ENCODE measurements around the gene LRRK1. TPM values are rescaled to one million over a fixed set of nuclear protein-coding genes. Genes with fewer than 3 reads are reported as not detected.

Gene LRRK1
- total and polyA plus RNA-seq, 2 experiments from 2014 or later = 6.2 to 6.4 TPM

- Histone ChIP-seq H3K27me3 (replicated peaks; ENCODE audit: insufficient read depth) (no peaks in the 10 kb centered on the region), H3K4me3 (no peak overlapping the region), H3K9me3 (ENCODE audit: low read depth) (no peaks in the 10 kb centered on the region), H4K20me1 (ENCODE audit: insufficient read depth) (no peaks in the 10 kb centered on the region), H3F3A (ENCODE audit: insufficient read depth) (no peaks in the 10 kb centered on the region), H3K4me1 (ENCODE audit: insufficient read depth) (peaks cover 6% of the 10 kb centered on the region; the same call in 1 of the 2 replicates), H3K4me2 (ENCODE audit: unreplicated experiment) (no peak overlapping the region), H2AFZ (no peak overlapping the region), H3K9me2 (ENCODE audit: insufficient read depth) (no peaks in the 10 kb centered on the region), H3K36me3 (ENCODE audit: low read depth) (no peaks in the 10 kb centered on the region), H3K79me2 (ENCODE audit: insufficient read depth) (no peaks in the 10 kb centered on the region), H3K9ac (no peak overlapping the region), H3K27ac (no peak overlapping the region)
- WGBS, 2 experiments (ENCODE audit: low coverage in 1 of 2, low lambda C conversion rate in 2 of 2, missing lambda C conversion rate in 2 of 2) = 88% methylated on average over 24 to 26 of the region's 26 CpGs
- DNase-seq = no peak
- no peak for TF ChIP-seq EZH2 (IDR thresholded peaks at IDR 0.05; ENCODE audit: insufficient read depth, poor library complexity, severe bottlenecking)
- in situ Hi-C loops (cut with MboI) = no loop called here
Measured at GRCh38 chr15:100897221-100898151, 21.7 kb upstream of the LRRK1 start.

- TF ChIP-seq EZH2 (IDR thresholded peaks at IDR 0.05; ENCODE audit: insufficient read depth, poor library complexity, severe bottlenecking) (no peak), EZH2phosphoT487 (IDR thresholded peaks at IDR 0.05; ENCODE audit: insufficient read depth, low read depth) (no peak)
- no peak for DNase-seq
- no peaks in the 10 kb centered on the region for H3K9me3 ChIP-seq (ENCODE audit: low read depth)
- no peak overlapping the region for H3K4me3 ChIP-seq
- H3K4me1 ChIP-seq (ENCODE audit: insufficient read depth) = peaks cover 9% of the 10 kb centered on the region; the same call in 1 of the 2 replicates
- no peak overlapping the region for H3K9ac ChIP-seq
- peaks cover under 1% of the 10 kb centered on the region; the same call in 1 of the 2 replicates for H3F3A ChIP-seq (ENCODE audit: insufficient read depth)
- no peak overlapping the region for H3K4me2 ChIP-seq (ENCODE audit: unreplicated experiment)
- H3K79me2 ChIP-seq (ENCODE audit: insufficient read depth) = no peaks in the 10 kb centered on the region
- H3K9me2 ChIP-seq (ENCODE audit: insufficient read depth) = no peaks in the 10 kb centered on the region
- in situ Hi-C loops (cut with MboI) = no loop called here
- no peaks in the 10 kb centered on the region for H3K27me3 ChIP-seq (replicated peaks; ENCODE audit: insufficient read depth)
- no peak overlapping the region for H3K27ac ChIP-seq
- H2AFZ ChIP-seq = no peak overlapping the region
- WGBS, 2 experiments (ENCODE audit: low coverage in 1 of 2, low lambda C conversion rate in 2 of 2, missing lambda C conversion rate in 2 of 2) = 90 to 91% methylated on average over 9 of the region's 9 CpGs
- no peaks in the 10 kb centered on the region for H4K20me1 ChIP-seq (ENCODE audit: insufficient read depth)
- no peaks in the 10 kb centered on the region for H3K36me3 ChIP-seq (ENCODE audit: low read depth)
Measured at GRCh38 chr15:100898152-100898490, 21.0 kb upstream of the LRRK1 start.

GRCh38 chr15:100898661-100899462 lies 20.3 kb upstream of the LRRK1 start:
- Histone ChIP-seq H3F3A (ENCODE audit: insufficient read depth) (peaks cover 7% of the 10 kb centered on the region; the same call in 1 of the 2 replicates), H2AFZ (no peak overlapping the region), H3K36me3 (ENCODE audit: low read depth) (no peaks in the 10 kb centered on the region), H3K9ac (no peak overlapping the region), H3K4me1 (ENCODE audit: insufficient read depth) (peaks cover 9% of the 10 kb centered on the region; the same call in 1 of the 2 replicates), H3K4me3 (no peak overlapping the region), H3K9me2 (ENCODE audit: insufficient read depth) (no peaks in the 10 kb centered on the region), H3K4me2 (ENCODE audit: unreplicated experiment) (no peak overlapping the region), H3K9me3 (ENCODE audit: low read depth) (no peaks in the 10 kb centered on the region), H3K27me3 (replicated peaks; ENCODE audit: insufficient read depth) (no peaks in the 10 kb centered on the region), H4K20me1 (ENCODE audit: insufficient read depth) (no peaks in the 10 kb centered on the region), H3K79me2 (ENCODE audit: insufficient read depth) (no peaks in the 10 kb centered on the region), H3K27ac (no peak overlapping the region)
- WGBS, 2 experiments (ENCODE audit: low coverage in 1 of 2, low lambda C conversion rate in 2 of 2, missing lambda C conversion rate in 2 of 2) = 84% methylated on average over 11 of the region's 11 CpGs
- in situ Hi-C loops (cut with MboI) = no loop called here
- TF ChIP-seq EZH2 (IDR thresholded peaks at IDR 0.05; ENCODE audit: insufficient read depth, poor library complexity, severe bottlenecking) = no peak
- no peak for TF ChIP-seq EZH2phosphoT487 (IDR thresholded peaks at IDR 0.05; ENCODE audit: insufficient read depth, low read depth)
- DNase-seq = no peak

- Histone ChIP-seq H3F3A (ENCODE audit: insufficient read depth) (peaks cover 10% of the 10 kb centered on the region; the same call in 1 of the 2 replicates), H3K79me2 (ENCODE audit: insufficient read depth) (no peaks in the 10 kb centered on the region), H3K27me3 (replicated peaks; ENCODE audit: insufficient read depth) (no peaks in the 10 kb centered on the region), H2AFZ (no peak overlapping the region), H3K4me3 (no peak overlapping the region), H3K36me3 (ENCODE audit: low read depth) (no peaks in the 10 kb centered on the region), H3K4me2 (ENCODE audit: unreplicated experiment) (no peak overlapping the region), H3K4me1 (ENCODE audit: insufficient read depth) (peaks cover 9% of the 10 kb centered on the region; the same call in 1 of the 2 replicates), H3K9me3 (ENCODE audit: low read depth) (no peaks in the 10 kb centered on the region), H3K27ac (no peak overlapping the region), H3K9ac (no peak overlapping the region), H3K9me2 (ENCODE audit: insufficient read depth) (no peaks in the 10 kb centered on the region), H4K20me1 (ENCODE audit: insufficient read depth) (no peaks in the 10 kb centered on the region)
- no peak for DNase-seq
- WGBS, 2 experiments (ENCODE audit: low coverage in 1 of 2, low lambda C conversion rate in 2 of 2, missing lambda C conversion rate in 2 of 2) = 67 to 72% methylated on average over 5 of the region's 5 CpGs
- in situ Hi-C loops (cut with MboI) = no loop called here
- TF ChIP-seq EZH2 (IDR thresholded peaks at IDR 0.05; ENCODE audit: insufficient read depth, poor library complexity, severe bottlenecking) (no peak), EZH2phosphoT487 (IDR thresholded peaks at IDR 0.05; ENCODE audit: insufficient read depth, low read depth) (no peak)
Measured at GRCh38 chr15:100899601-100900000, 19.6 kb upstream of the LRRK1 start.
